ENCODE data around the gene SLC66A2. TPM values are rescaled to one million over a fixed set of nuclear protein-coding genes. Genes with fewer than 3 reads are reported as not detected.

Gene SLC66A2
- total and polyA plus RNA-seq, 2 of the 13 experiments (the other 11 are each of a cell fraction or from before 2014, with no cell fraction given), result 33.5 to 41.9 TPM

DNA sequence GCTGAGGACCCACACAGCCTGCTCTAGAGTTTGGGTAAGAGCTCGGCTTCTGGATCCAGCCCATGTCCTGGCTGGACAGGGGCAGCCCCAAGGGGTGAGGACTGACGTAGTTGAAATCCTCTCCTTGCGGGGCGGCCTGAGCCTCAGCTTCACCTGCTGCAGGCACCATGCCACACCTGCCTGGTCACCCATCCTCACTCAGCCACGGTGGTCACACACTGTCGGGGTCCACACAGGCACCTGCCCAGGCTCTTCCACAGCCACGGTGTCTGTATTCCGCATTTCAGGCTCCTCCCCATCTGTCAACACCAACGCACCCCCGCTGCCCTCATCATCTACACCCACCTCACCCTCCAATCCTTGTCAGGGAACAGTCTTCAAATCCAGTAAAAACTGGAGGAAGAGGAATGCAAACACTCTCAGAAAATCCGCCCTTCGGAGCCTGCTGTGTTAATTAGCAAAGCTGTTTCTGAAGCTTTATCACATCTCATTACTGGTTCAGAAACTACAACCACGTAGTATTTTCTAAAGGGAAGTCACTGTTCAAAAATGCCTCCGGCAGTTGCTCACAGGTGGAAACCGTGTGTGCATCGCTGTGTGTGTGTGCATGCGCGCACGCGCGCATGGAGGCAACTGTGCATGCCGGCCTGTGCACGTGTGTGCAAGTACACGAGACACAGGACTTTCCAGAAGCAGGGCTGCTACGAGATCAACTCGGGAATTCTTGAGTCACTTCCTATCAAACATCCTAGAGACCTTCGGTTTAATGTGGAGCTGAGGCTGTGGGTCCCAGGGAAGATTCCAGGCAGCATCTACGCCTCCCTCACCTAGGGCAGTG lies 38.2 kb downstream of the SLC66A2 start:
- DNase-seq (ENCODE audit: low spot score) (no peak), FAIRE-seq (no peak), ATAC-seq (no peak)
- no TSS peak for BruUV-seq (replicated peaks)
- no peak for TF ChIP-seq CHD4 (IDR thresholded peaks at IDR 0.05; ENCODE audit: borderline replicate concordance, low read length)
- TF ChIP-seq ZBTB21 (CRISPR knock-in tag; IDR thresholded peaks at IDR 0.05), result no peak
- TF ChIP-seq DNMT3B (CRISPR knock-in tag; conservative IDR thresholded peaks at IDR 0.05), result no peak
- TF ChIP-seq ARNTL (CRISPR knock-in tag; IDR thresholded peaks at IDR 0.05), result no peak
- no peak for TF ChIP-seq IRX3 (CRISPR knock-in tag; IDR thresholded peaks at IDR 0.05; ENCODE audit: borderline replicate concordance, low read depth)
- no peak for TF ChIP-seq ZNF83 (CRISPR knock-in tag; IDR thresholded peaks at IDR 0.05; ENCODE audit: borderline replicate concordance)
- Histone ChIP-seq H3K79me2 (ENCODE audit: insufficient read depth, low read length) (no peaks in the 10 kb centered on the region), H3K27ac (ENCODE audit: extremely low read length, insufficient read depth, low read length) (no peak overlapping the region), H2AFZ (ENCODE audit: low read length) (no peak overlapping the region), H3K4me1 (ENCODE audit: insufficient read depth, low read length) (no peaks in the 10 kb centered on the region), H3K27me3 (ENCODE audit: control insufficient read depth in 1 of 2, insufficient read depth in 2 of 2, low read length in 2 of 2) (no peaks in the 10 kb centered on the region), H3K4me2 (ENCODE audit: low read depth, low read length) (no peak overlapping the region), H3K9me3 (ENCODE audit: low read length) (no peaks in the 10 kb centered on the region), H4K20me1 (ENCODE audit: insufficient read depth, low read length) (peaks cover 22% of the 10 kb centered on the region; the same call in 1 of the 2 replicates), H3K9ac (ENCODE audit: insufficient read depth, low read depth, low read length) (no peak overlapping the region), H3K36me3 (replicated peaks in 1 of 2; ENCODE audit: control insufficient read depth in 1 of 2, insufficient read depth in 2 of 2, low read length in 2 of 2) (peaks cover 11 to 43% of the 10 kb centered on the region in 2 experiments; a peak in 4 of 5 replicates), H3K4me3 (replicated peaks in 1 of 3; ENCODE audit: insufficient read depth in 1 of 3, low read depth in 2 of 3, low read length in 3 of 3) (no peak overlapping the region)
- in situ Hi-C loops (cut with HindIII; ENCODE audit: extremely low pct_ligation_motif_present, low pct_unique_long_range_greater_than_20kb), result no loop called here
- POLR2A ChIA-PET, result no interaction called here
- WGBS (ENCODE audit: low lambda C conversion rate), result 96% methylated on average over 27 of the region's 28 CpGs
- intact Hi-C loops (cut with micrococcal nuclease; ENCODE audit: unreplicated experiment), result no loop called here
- CTCF ChIA-PET (ENCODE audit: low intra/inter-chr PET ratio, low total read pairs), result no interaction called here

DNA sequence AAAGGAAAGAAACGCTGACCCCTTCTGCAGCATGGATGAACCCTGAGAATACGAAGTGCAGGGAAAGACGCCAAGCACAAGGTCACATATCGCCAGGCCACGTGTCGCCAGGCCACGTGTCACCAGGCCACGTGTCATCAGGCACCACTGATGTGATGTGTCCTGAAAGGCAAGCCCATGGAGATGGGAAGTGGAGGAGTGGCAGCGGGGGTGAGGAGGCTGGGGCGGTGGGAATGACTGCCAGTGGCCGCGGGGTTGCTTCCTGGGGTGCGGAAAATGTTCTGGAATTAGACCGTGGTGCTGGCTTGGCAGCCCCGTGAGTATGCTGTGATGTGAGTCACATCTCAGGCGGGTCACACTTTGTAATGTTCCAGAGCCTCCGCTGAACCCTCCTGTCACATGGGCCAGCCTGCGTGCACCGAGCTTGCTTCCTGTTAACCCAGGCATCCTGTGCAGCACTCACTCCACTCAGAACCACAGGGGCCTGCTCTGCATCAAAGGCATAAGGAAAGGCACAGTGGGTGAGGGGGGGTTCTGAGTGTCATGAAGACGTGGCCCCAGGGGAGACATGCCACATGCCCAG lies 39.0 kb downstream of the SLC66A2 start:
- Histone ChIP-seq H3K27ac (ENCODE audit: extremely low read length, insufficient read depth, low read length) (no peak overlapping the region), H3K79me2 (ENCODE audit: insufficient read depth, low read length) (no peaks in the 10 kb centered on the region), H3K4me1 (ENCODE audit: insufficient read depth, low read length) (no peaks in the 10 kb centered on the region), H4K20me1 (ENCODE audit: insufficient read depth, low read length) (peaks cover 22% of the 10 kb centered on the region; the same call in 1 of the 2 replicates), H3K27me3 (ENCODE audit: control insufficient read depth in 1 of 2, insufficient read depth in 2 of 2, low read length in 2 of 2) (no peaks in the 10 kb centered on the region), H2AFZ (ENCODE audit: low read length) (no peak overlapping the region), H3K4me3 (replicated peaks in 1 of 3; ENCODE audit: insufficient read depth in 1 of 3, low read depth in 2 of 3, low read length in 3 of 3) (no peak overlapping the region), H3K9ac (ENCODE audit: insufficient read depth, low read depth, low read length) (no peak overlapping the region), H3K36me3 (replicated peaks in 1 of 2; ENCODE audit: control insufficient read depth in 1 of 2, insufficient read depth in 2 of 2, low read length in 2 of 2) (peaks cover 11 to 38% of the 10 kb centered on the region in 2 experiments; a peak in 4 of 5 replicates), H3K9me3 (ENCODE audit: low read length) (no peaks in the 10 kb centered on the region), H3K4me2 (ENCODE audit: low read depth, low read length) (no peak overlapping the region)
- ChIA-PET CTCF (ENCODE audit: low intra/inter-chr PET ratio, low total read pairs) (no interaction called here), POLR2A (no interaction called here)
- FAIRE-seq, result no peak
- WGBS (ENCODE audit: low lambda C conversion rate), result 96% methylated on average over 18 of the region's 20 CpGs
- DNase-seq (ENCODE audit: low spot score), result no peak
- in situ Hi-C loops (cut with HindIII; ENCODE audit: extremely low pct_ligation_motif_present, low pct_unique_long_range_greater_than_20kb), result no loop called here
- intact Hi-C loops (cut with micrococcal nuclease; ENCODE audit: unreplicated experiment), result no loop called here
- BruUV-seq (replicated peaks), result no TSS peak
- no peak for TF ChIP-seq DMAP1 (CRISPR knock-in tag; IDR thresholded peaks at IDR 0.05)
- ATAC-seq, result no peak
